Tibial nerve (tissue), 4 donors: ENCODE measurements around the gene LPAR1.

ENCODE experiments used
- EP300 ChIP-seq, 2 donors: sonication (generic); formaldehyde crosslinking; IDR thresholded peaks; one replicate each; pipeline ENCODE4 v1.6.1; 2017; ENCODE audit warnings: antibody characterized with exemption in 2 of 2, mild to moderate bottlenecking in 1 of 2
- POLR2A ChIP-seq, 2 donors: fragments of 450-650 bp; IDR thresholded peaks; one replicate each; pipeline ENCODE4 v1.6.1; 2017; ENCODE audit warnings: antibody characterized with exemption in 2 of 2, mild to moderate bottlenecking in 2 of 2, moderate library complexity in 2 of 2
- TF ChIP-seq, protein P1 (sequence below), 5 experiments: fragments of 200-600 bp in 3 of 5; fragments of 450-650 bp in 2 of 5; sonication (generic) in 3 of 5; IDR thresholded peaks; one replicate each; pipeline ENCODE4 v1.5.1; 2016 to 2019; ENCODE audit warnings: antibody characterized with exemption in 5 of 5, mild to moderate bottlenecking in 3 of 5, moderate library complexity in 2 of 5

DNA sequence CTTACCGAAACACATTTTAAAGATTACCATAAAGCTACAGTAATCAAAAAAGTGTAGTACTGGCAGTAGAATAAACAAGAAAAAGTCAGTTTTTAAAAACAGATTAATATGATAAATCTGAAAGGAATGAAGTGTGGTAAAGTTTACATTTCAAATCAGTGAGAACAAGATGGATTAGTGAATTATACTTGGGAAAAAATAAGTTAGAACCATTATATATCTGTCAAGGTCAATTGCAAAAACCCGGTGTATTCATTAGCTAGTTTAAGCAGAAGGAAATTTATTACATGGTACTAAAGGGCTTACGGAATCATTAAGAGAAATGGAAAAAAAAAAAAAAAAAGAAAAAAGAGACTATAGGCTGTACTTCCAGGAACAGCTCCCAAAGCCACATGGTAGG lies 205.3 kb downstream of the LPAR1 start:
- TF ChIP-seq, protein P1, sequence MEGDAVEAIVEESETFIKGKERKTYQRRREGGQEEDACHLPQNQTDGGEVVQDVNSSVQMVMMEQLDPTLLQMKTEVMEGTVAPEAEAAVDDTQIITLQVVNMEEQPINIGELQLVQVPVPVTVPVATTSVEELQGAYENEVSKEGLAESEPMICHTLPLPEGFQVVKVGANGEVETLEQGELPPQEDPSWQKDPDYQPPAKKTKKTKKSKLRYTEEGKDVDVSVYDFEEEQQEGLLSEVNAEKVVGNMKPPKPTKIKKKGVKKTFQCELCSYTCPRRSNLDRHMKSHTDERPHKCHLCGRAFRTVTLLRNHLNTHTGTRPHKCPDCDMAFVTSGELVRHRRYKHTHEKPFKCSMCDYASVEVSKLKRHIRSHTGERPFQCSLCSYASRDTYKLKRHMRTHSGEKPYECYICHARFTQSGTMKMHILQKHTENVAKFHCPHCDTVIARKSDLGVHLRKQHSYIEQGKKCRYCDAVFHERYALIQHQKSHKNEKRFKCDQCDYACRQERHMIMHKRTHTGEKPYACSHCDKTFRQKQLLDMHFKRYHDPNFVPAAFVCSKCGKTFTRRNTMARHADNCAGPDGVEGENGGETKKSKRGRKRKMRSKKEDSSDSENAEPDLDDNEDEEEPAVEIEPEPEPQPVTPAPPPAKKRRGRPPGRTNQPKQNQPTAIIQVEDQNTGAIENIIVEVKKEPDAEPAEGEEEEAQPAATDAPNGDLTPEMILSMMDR (IDR thresholded peaks at IDR 0.05): no peak
- TF ChIP-seq POLR2A (IDR thresholded peaks at IDR 0.05): no peak
- TF ChIP-seq EP300 (IDR thresholded peaks at IDR 0.05): no peak
